Stimulated activated CD4-positive, alpha-beta T cell treated with anti-CD3 and anti-CD28 coated beads, Interleukin-15, amount 100 ng/mL, for 24 hours (primary cell): Measurements from ENCODE around the gene KANSL1L.
"Not testable (repeated sequence)": the region's sequence is repeated elsewhere in the genome, so short reads cannot be mapped to it uniquely, and the experiment has no call there.

Experiments used
- DNase-seq: peaks from one replicate; pipeline ENCODE4 v3.0.0-alpha.2; 2020

The KANSL1L gene

DNA sequence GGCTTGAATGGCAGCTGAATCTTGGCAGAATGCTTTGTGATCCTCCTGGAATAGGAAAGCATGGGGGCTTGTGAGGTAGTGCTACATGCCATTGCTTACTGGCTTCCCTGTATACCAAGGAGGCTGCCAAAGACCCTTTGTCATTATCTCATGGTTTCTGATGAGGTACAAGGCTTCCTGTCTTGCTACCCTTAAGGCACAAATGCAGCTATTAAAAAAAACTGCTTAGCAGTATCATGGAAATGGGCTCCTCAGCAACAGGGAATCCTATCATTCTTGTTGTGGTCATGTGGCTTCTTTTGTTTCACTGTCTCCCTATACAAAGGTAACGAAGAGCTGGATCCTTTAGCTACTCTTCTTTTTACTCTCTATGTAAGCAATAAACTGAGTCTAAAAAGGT is 6.6 kb upstream of the KANSL1L start:
- no peak for DNase-seq

GRCh38 chr2:210177115-210177514 is 5.9 kb upstream of the KANSL1L start:
- DNase-seq: not testable (repeated sequence)

DNA sequence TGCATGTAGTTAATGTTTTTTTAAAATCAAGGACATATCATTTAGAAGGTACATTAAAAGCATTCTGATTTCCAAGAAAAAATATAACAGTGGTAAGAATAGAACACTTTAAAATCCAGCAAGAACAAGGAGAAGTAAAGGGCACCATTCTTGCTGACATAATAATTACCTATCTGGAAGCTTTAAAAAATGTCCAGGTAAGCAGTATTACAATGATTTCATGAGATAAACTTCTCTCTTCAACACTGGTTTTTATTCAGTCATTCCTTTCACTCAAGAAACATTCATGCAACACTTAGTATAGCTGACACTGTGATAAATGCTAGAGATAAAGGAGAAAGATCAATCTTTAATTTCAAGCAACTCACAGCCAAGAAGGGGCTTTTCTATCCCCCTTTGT is 2.9 kb upstream of the KANSL1L start:
- DNase-seq: no peak

- DNase-seq: no peak
Measured at GRCh38 chr2:210172219-210172575, 988 bp upstream of the KANSL1L start.

- peak; percentile 97 for DNase-seq
Measured at GRCh38 chr2:210170446-210171303, 534 bp downstream of the KANSL1L start.

DNA sequence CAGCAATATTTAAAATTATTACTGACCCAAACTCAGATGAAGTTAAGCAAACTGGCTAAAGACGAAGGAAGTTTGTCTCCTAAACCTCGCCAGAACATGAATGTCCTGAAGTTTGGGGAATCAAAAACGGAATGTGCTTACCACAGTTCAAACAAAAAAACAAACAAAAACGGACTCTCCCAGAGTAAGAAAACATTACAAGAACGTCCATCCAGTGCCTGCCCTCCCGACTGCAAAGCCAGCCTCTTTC is 1.1 kb downstream of the KANSL1L start:
- DNase-seq: no peak

DNA sequence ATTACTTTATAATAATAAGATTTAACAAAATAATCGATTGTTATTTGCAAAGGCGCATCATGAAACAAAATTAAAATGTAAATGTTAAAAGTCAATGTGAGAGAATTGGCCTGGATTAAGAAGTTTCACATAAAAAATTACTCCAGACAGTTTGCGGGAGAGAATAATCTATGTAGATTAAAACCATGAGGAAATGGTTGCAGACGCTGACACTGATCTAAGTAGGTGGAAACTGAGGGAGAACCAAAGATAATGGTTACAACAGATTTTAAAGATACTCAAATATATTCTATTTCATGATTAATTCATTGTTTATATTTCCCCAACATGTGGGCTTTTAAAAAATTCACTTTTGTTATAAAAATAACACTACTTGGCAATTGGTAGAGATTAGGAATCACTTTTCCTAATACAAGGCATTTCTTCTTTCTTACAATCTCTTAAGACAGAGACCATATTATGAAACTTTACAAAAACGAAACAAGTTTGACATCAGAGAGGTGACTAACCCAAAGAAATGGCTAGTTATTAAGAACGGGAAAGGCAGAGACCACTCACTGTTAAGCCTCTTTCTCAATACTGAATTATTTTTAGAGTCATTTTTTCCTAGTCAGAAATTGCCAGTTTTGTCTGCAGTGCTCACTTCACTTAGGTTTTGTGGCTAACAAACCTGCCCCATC is 1.6 kb downstream of the KANSL1L start:
- no peak for DNase-seq

GRCh38 chr2:210167227-210167626 is 4.0 kb downstream of the KANSL1L start:
- no peak for DNase-seq

DNA sequence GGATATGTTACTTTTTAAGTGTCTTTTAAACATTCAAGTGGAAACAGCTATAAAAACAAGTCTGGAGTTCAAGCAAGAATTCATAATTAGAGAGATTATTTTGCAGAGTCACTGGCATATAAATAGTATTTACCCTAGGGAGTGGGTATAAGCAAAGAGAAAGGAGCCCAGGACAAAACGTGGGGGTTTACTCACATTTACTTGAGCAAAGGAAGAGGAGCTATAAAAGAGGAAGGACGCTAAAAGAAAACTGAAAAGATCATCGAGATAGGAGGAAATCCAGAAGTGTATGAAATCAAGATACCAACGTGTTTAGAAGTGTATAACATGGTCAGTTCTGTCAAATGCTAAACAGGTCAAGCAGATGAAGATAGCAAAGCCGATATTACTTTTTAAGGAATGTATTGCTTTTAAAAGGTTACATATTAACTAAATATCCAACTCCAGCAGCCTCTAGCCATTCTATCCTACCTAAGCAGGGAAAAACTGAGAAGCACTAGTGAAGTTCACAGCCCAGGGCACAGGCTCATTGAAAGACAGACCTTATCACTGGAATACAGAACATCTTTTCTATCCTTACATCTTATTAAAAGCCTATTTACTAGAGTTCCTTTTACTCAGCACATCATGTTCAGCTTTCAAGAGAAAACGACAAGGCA is 8.6 kb downstream of the KANSL1L start:
- DNase-seq: no peak

- no peak for DNase-seq
Measured at GRCh38 chr2:210159059-210159458, 12.2 kb downstream of the KANSL1L start.

- DNase-seq: no peak
Measured at GRCh38 chr2:210158236-210158635, 13.0 kb downstream of the KANSL1L start.

- DNase-seq: no peak
Measured at GRCh38 chr2:210157526-210157925, 13.7 kb downstream of the KANSL1L start.

DNA sequence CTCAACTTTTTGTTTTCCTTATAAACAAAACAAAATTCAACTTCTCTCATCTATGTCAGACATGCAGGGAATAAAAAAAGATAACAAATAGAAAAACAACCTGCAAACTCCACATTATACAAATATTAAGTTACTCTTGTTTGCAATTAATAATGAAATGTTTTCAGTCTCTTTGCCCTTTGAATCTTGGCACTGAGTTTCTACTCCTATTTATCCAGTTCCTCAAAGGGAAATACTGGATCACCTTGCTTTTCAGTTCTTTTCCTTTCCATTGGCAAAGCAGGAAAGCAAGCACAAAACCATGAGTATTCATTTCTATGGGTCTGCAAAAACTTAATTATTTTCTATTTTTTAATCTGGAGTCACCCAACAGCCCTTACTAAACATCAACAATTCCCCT is 23.6 kb downstream of the KANSL1L start:
- no peak for DNase-seq

- DNase-seq: no peak
Measured at GRCh38 chr2:210132239-210132638, 39.0 kb downstream of the KANSL1L start.

- DNase-seq: no peak
Measured at GRCh38 chr2:210128961-210129360, 42.2 kb downstream of the KANSL1L start.

GRCh38 chr2:210113614-210114235 is 57.5 kb downstream of the KANSL1L start:
- DNase-seq: no peak

DNA sequence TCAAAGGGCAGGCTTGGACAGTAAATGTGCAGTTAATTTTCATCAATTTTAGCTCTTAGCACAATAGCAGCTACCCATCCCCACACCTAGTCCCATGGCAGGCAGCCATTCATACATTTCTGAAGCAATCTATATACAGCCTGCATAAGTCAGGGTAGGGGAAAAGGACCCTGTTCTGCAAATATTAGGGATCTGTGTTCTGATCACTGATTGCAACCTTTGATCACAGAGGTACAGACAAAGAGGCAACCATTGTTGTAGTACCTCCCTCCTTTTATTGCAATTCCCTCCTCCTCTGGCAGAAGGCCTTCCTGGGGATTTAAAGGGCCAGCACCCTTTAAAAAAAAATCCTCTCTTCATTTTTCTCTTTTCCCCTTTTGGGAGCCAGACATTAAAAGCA is 58.3 kb downstream of the KANSL1L start:
- no peak for DNase-seq

DNA sequence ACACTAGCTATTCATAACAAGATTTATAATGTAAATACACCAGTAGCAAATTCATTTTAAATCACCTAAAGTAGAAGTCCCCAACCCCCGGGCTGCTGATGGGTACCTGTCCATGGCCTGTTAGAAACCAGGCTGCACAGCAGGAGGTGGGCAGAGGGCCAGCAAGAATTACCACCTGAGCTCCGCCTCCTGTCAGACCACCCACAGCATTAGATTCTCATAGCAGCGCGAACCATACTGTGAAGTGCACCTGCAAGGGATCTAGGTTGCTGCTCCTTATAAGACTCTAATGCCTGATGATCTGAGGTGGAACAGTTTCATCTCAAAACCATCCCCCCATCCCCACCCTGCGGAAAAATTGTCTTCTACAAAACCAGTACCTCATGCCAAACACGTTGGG is 71.3 kb downstream of the KANSL1L start:
- no peak for DNase-seq

- no peak for DNase-seq
Measured at GRCh38 chr2:210094787-210095186, 76.4 kb downstream of the KANSL1L start.

DNA sequence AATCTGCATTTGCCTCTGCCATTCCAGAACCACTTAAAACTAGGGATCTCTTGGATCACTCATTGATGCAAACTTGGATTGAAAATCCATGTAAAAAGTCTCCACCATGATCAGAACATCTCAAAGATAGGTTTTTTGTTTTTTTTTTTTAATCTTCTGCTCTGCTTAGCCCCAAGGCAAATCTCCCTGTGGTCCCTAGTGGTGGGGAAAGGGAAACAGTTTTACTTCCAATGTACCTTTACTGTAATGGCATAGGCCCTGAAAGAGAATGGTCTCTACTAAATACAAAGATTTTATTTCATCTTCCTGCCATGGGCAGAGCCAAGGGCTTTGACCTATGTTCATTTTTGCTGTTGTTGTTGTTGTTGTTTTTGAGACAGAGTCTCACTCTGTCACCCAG is 78.4 kb downstream of the KANSL1L start:
- no peak for DNase-seq

DNA sequence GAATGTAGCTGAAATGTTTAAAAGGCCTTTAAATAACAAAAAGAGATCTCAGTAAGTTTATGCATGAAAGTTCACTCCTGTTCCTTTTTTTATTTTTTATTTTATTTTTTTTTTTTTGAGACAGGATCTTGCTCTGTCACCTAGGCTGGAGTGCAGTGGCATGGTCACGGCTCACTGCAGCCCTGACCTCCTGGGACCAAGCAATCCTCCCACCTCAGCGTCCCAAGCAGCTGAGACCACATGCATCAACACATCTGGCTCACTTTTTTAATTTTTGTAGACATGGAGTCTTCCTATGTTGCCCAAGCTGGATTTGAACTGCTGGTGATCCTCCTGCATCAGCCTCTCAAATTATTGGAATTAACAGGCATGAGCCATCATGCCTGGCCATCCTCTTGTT is 84.3 kb downstream of the KANSL1L start:
- no peak for DNase-seq

DNA sequence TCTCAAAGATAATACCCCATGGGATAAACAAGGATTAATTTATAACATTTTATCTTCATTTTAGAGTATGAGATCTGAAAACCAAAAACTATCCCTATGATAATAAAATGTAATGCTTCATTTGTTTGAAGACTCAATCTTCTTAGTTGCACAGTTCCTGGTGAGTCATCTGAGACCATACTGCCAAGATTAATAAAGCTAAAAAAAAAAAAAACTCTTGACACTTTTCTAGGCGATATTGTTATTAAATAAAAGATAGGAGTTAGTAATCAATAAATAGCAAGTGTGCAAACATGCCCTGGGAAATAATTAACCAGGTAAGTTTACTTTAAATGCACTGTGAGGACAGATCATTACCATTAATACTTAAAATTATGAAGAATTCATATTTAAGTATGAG is 84.9 kb downstream of the KANSL1L start:
- no peak for DNase-seq

GRCh38 chr2:210072922-210073509 is 98.2 kb downstream of the KANSL1L start:
- no peak for DNase-seq

GRCh38 chr2:210072493-210072892 is 98.7 kb downstream of the KANSL1L start:
- DNase-seq: no peak
